ENCODE results near the gene CMC1.

DNA sequence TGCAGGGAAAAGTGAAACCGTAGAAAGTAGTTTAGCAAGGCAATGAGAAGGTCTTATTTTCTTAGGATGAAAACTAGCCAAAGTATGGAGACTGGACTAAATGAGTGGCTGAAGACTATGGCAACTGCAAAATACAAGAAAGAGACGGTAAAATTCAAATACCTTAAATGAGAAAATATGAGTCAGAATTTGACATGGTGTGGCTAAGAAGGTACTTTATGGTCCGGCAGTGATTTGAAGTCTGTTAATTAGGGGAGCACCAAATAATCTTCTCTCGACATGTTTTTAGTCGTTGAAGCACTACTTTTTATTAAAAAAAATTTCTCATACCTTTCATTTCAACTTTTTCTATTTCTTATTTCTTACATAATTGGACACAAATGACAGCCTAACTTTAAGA lies 12.8 kb upstream of the CMC1 start:
- TF ChIP-seq, protein P1, sequence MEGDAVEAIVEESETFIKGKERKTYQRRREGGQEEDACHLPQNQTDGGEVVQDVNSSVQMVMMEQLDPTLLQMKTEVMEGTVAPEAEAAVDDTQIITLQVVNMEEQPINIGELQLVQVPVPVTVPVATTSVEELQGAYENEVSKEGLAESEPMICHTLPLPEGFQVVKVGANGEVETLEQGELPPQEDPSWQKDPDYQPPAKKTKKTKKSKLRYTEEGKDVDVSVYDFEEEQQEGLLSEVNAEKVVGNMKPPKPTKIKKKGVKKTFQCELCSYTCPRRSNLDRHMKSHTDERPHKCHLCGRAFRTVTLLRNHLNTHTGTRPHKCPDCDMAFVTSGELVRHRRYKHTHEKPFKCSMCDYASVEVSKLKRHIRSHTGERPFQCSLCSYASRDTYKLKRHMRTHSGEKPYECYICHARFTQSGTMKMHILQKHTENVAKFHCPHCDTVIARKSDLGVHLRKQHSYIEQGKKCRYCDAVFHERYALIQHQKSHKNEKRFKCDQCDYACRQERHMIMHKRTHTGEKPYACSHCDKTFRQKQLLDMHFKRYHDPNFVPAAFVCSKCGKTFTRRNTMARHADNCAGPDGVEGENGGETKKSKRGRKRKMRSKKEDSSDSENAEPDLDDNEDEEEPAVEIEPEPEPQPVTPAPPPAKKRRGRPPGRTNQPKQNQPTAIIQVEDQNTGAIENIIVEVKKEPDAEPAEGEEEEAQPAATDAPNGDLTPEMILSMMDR (IDR thresholded peaks at IDR 0.05), result no peak
- no peak for TF ChIP-seq POLR2A (IDR thresholded peaks at IDR 0.05)

All from esophagus squamous epithelium (tissue), 4 donors.